Kidney (tissue), 14 donors: ENCODE results near the gene ADAMTS6. TPM values are rescaled to one million over a fixed set of nuclear protein-coding genes. Genes with fewer than 3 reads are reported as not detected.

Experiments
- DNase-seq, 5 donors: peaks; one replicate each; pipeline ENCODE4 v3.0.0-alpha.2; 2013 to 2020
- FAIRE-seq: peaks from 2 replicates; lab custom pipeline; 2012; peaks lifted over from hg19 to GRCh38; lab: Jason Lieb, UNC
- H3K27ac ChIP-seq, 2 donors: one replicate each; pipeline ENCODE4 v1.7.0; 2013; ENCODE audit warnings: low read depth in 2 of 2, low read length in 2 of 2, inconsistent platforms in 1 of 2
- H3K27me3 ChIP-seq: one replicate; pipeline ENCODE4 v1.7.1; 2013; ENCODE audit warnings: low read length, inconsistent platforms; ENCODE audit not compliant: control insufficient read depth, insufficient read depth
- H3K36me3 ChIP-seq, 3 donors: one replicate each; pipeline versions ENCODE4 v1.7.0 to v1.7.1; 2013; ENCODE audit warnings: low read length in 3 of 3, control low read depth in 1 of 3, inconsistent platforms in 1 of 3; ENCODE audit not compliant: insufficient read depth in 3 of 3, control insufficient read depth in 2 of 3
- H3K4me1 ChIP-seq, 3 donors: one replicate each; pipeline versions ENCODE4 v1.7.0 to v1.7.1; 2013; ENCODE audit warnings: low read length in 3 of 3, inconsistent platforms in 1 of 3, low read depth in 1 of 3; ENCODE audit not compliant: control insufficient read depth in 2 of 3, insufficient read depth in 2 of 3
- H3K4me3 ChIP-seq, 3 donors: one replicate each; pipeline versions ENCODE4 v1.7.0 to v1.8.1; 2013; ENCODE audit warnings: low read length in 3 of 3, control low read depth in 1 of 3, inconsistent platforms in 1 of 3
- H3K9ac ChIP-seq, 3 donors: one replicate each; pipeline versions ENCODE4 v1.7.0 to v1.7.1; 2013; ENCODE audit warnings: low read length in 3 of 3, control low read depth in 1 of 3, inconsistent platforms in 1 of 3
- H3K9me3 ChIP-seq, 3 donors: one replicate each; pipeline versions ENCODE4 v1.7.0 to v1.7.1; 2013; ENCODE audit warnings: low read length in 3 of 3, control low read depth in 1 of 3, inconsistent platforms in 1 of 3; ENCODE audit not compliant: control insufficient read depth in 2 of 3, insufficient read depth in 1 of 3
- CTCF ChIP-seq: IDR thresholded peaks from 3 replicates; pipeline ENCODE4 v1.5.1; 2012; ENCODE audit warnings: mild to moderate bottlenecking, moderate library complexity, borderline replicate concordance; ENCODE audit not compliant: insufficient read depth; ENCODE audit errors: extremely low read depth
- intact Hi-C: fragments of 100-400 bp; cut with DNase I; formaldehyde crosslinking; loops from one replicate; pipeline ENCODE4 v1.11.1; 2022
- polyA plus RNA-seq: library from polyadenylated mRNA; stranded (reverse); fragments of 350-450 nt; fragmentation: Illumina TruSeq; extraction: RNeasy Lipid Tissue Mini Kit (QIAGEN cat#74804); gene quantifications from one replicate; pipeline ENCODE4 v1.2.3, GENCODE V29; 2014; ENCODE audit warnings: low read depth, low replicate concordance; ENCODE audit not compliant: insufficient read depth
- total RNA-seq: library from RNA; stranded (reverse); fragmentation: NEBNext Ultra II Directional; extraction: Animal tissue kit (Norgen Biotek cat#: 25700); gene quantifications from one replicate; pipeline ENCODE4 v1.2.1, GENCODE V29; 2021
- donor health status: control.
- donor health status: control.
- donor health status: control.
- donor health status: control.
- donor health status: control.
- donor health status: DM: yes; HTN: yes; CAD: no.
- donor health status: Normal renal cell carcinoma (clear cell type).

ADAMTS6 gene
- total and polyA plus RNA-seq, 2 donors from 2014 or later, result 0.32 to 6.7 TPM

GRCh38 chr5:65173130-65173525, 308.6 kb downstream of the ADAMTS6 start:
- H3K36me3 ChIP-seq, result no peaks in the 10 kb centered on the region
- no peak overlapping the region for H3K4me3 ChIP-seq
- H3K4me1 ChIP-seq, result no peaks in the 10 kb centered on the region
- TF ChIP-seq CTCF, result no peak
- no peaks in the 10 kb centered on the region for H3K9me3 ChIP-seq
- intact Hi-C loops, result no loop called here
- no peak overlapping the region for H3K27ac ChIP-seq
- no peak overlapping the region for H3K9ac ChIP-seq
- DNase-seq (peak in 1 of 5 donors; percentile 5), FAIRE-seq (no peak)
- H3K27me3 ChIP-seq, result no peaks in the 10 kb centered on the region

- Histone ChIP-seq H3K27ac (no peak overlapping the region), H3K4me1 (no peaks in the 10 kb centered on the region), H3K9ac (no peak overlapping the region), H3K36me3 (no peaks in the 10 kb centered on the region), H3K27me3 (no peaks in the 10 kb centered on the region), H3K4me3 (no peak overlapping the region), H3K9me3 (no peaks in the 10 kb centered on the region)
- DNase-seq (peak in 1 of 5 donors; percentile 19), FAIRE-seq (no peak)
- intact Hi-C loops, result no loop called here
- TF ChIP-seq CTCF, result no peak
Observed at GRCh38 chr5:65172486-65173129, 309.1 kb downstream of the ADAMTS6 start.

DNA sequence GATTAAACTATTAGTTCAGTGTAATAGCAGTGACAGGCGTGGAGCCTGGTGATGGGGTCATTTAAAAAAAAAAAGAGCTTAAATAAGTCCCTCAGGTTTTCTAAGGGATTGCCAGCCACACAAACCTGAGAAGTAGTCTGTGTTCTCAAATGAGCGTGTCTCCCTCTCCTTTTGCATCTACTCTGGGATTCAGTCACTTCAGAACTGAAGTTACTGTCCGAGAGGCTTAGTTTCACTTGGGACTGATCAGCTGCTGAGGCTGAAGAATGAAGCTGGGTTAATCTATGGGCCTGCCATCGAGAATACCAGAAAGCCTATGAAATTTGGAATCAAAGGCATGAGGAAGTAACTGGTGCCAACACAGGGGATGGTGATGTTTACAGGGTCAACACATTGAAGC, 310.1 kb downstream of the ADAMTS6 start:
- H3K27ac ChIP-seq, result no peak overlapping the region
- H3K9me3 ChIP-seq, result no peaks in the 10 kb centered on the region
- H3K27me3 ChIP-seq, result no peaks in the 10 kb centered on the region
- FAIRE-seq (no peak), DNase-seq (no peak)
- no peaks in the 10 kb centered on the region for H3K4me1 ChIP-seq
- no peak overlapping the region for H3K9ac ChIP-seq
- intact Hi-C loops, result no loop called here
- H3K36me3 ChIP-seq, result no peaks in the 10 kb centered on the region
- TF ChIP-seq CTCF, result no peak
- no peak overlapping the region for H3K4me3 ChIP-seq

- Histone ChIP-seq H3K9ac (no peak overlapping the region), H3K27ac (no peak overlapping the region), H3K4me3 (no peak overlapping the region), H3K4me1 (no peaks in the 10 kb centered on the region), H3K9me3 (no peaks in the 10 kb centered on the region), H3K36me3 (no peaks in the 10 kb centered on the region), H3K27me3 (no peaks in the 10 kb centered on the region)
- intact Hi-C loops, result no loop called here
- no peak for FAIRE-seq
- DNase-seq, result no peak
- TF ChIP-seq CTCF, result no peak
Observed at GRCh38 chr5:65163698-65164097, 318.0 kb downstream of the ADAMTS6 start.
